Ascending aorta (tissue), 2 donors: ENCODE data around the gene GIGYF2. TPM values are rescaled to one million over a fixed set of nuclear protein-coding genes. Genes with fewer than 3 reads are reported as not detected.

Source experiments
- DNase-seq, 2 donors: peaks; one replicate each; pipeline ENCODE4 v3.0.0-alpha.2; 2019; ENCODE audit warnings: low spot score in 2 of 2
- H3K27ac ChIP-seq, 2 donors: fragments of 200-600 bp; sonication (generic); one replicate each; pipeline ENCODE4 v1.5.1; 2016 to 2017; ENCODE audit warnings: mild to moderate bottlenecking in 1 of 2
- H3K27me3 ChIP-seq: fragments of 200-600 bp; sonication (generic); one replicate; pipeline ENCODE4 v1.5.1; 2017
- H3K36me3 ChIP-seq, 2 donors: fragments of 200-600 bp; sonication (generic); one replicate each; pipeline ENCODE4 v1.5.1; 2016
- H3K4me1 ChIP-seq, 2 donors: fragments of 200-600 bp; sonication (generic); one replicate each; pipeline ENCODE4 v1.5.1; 2016 to 2017; ENCODE audit warnings: mild to moderate bottlenecking in 1 of 2
- H3K4me3 ChIP-seq, 2 donors: fragments of 200-600 bp; sonication (generic); one replicate each; pipeline ENCODE4 v1.5.1; 2016 to 2017; ENCODE audit warnings: mild to moderate bottlenecking in 1 of 2
- H3K9me3 ChIP-seq, 2 donors: fragments of 200-600 bp; sonication (generic); one replicate each; pipeline ENCODE4 v1.5.1; 2016
- CTCF ChIP-seq, 3 experiments: fragments of 200-600 bp in 2 of 3; fragments of 450-650 bp in 1 of 3; sonication (generic) in 2 of 3; IDR thresholded peaks; one replicate each; pipeline ENCODE4 v1.5.1; 2016 to 2019; ENCODE audit warnings: antibody characterized with exemption in 3 of 3, mild to moderate bottlenecking in 1 of 3, moderate library complexity in 1 of 3
- intact Hi-C: fragments of 100-400 bp; cut with DNase I; formaldehyde crosslinking; loops from one replicate; pipeline ENCODE4 v1.15.1; 2023
- total RNA-seq: library from RNA; depleted of rRNA; stranded (reverse); fragments of >200 nt; gene quantifications from one replicate; pipeline ENCODE4 v1.1.0, GENCODE V29; 2016

GIGYF2 gene
- total RNA-seq, 1 donor from 2014 or later: 27.5 TPM

- intact Hi-C loops: no loop called here
- no peaks in the 10 kb centered on the region for H3K4me1 ChIP-seq
- TF ChIP-seq CTCF (IDR thresholded peaks at IDR 0.05): no peak
- H3K4me3 ChIP-seq: no peak overlapping the region
- DNase-seq: no peak
- H3K27ac ChIP-seq: no peak overlapping the region
- H3K9me3 ChIP-seq: no peaks in the 10 kb centered on the region
- H3K27me3 ChIP-seq: no peaks in the 10 kb centered on the region
- peaks cover 23 to 26% of the 10 kb centered on the region in 2 donors for H3K36me3 ChIP-seq
Measured at GRCh38 chr2:232744963-232745362, 47.8 kb downstream of the GIGYF2 start.

- no peak for TF ChIP-seq CTCF (IDR thresholded peaks at IDR 0.05)
- DNase-seq: no peak
- Histone ChIP-seq H3K27me3 (no peaks in the 10 kb centered on the region), H3K4me1 (no peaks in the 10 kb centered on the region), H3K27ac (no peak overlapping the region), H3K9me3 (no peaks in the 10 kb centered on the region), H3K36me3 (peaks cover 27 to 36% of the 10 kb centered on the region in 2 donors), H3K4me3 (no peak overlapping the region)
- intact Hi-C loops: no loop called here
Measured at GRCh38 chr2:232748038-232748437, 50.9 kb downstream of the GIGYF2 start.

GRCh38 chr2:232749331-232749730 lies 52.2 kb downstream of the GIGYF2 start:
- H3K9me3 ChIP-seq: no peaks in the 10 kb centered on the region
- no peak for DNase-seq
- H3K4me3 ChIP-seq: no peak overlapping the region
- H3K27me3 ChIP-seq: no peaks in the 10 kb centered on the region
- peaks cover 27 to 40% of the 10 kb centered on the region in 2 donors for H3K36me3 ChIP-seq
- no peak for TF ChIP-seq CTCF (IDR thresholded peaks at IDR 0.05)
- H3K4me1 ChIP-seq: no peaks in the 10 kb centered on the region
- H3K27ac ChIP-seq: no peak overlapping the region
- intact Hi-C loops: no loop called here

GRCh38 chr2:232750135-232750671 lies 53.1 kb downstream of the GIGYF2 start:
- Histone ChIP-seq H3K36me3 (peaks cover 30 to 44% of the 10 kb centered on the region in 2 donors), H3K27me3 (no peaks in the 10 kb centered on the region), H3K4me1 (no peaks in the 10 kb centered on the region), H3K9me3 (no peaks in the 10 kb centered on the region), H3K4me3 (no peak overlapping the region), H3K27ac (no peak overlapping the region)
- no peak for TF ChIP-seq CTCF (IDR thresholded peaks at IDR 0.05)
- DNase-seq: no peak
- intact Hi-C loops: no loop called here

DNA sequence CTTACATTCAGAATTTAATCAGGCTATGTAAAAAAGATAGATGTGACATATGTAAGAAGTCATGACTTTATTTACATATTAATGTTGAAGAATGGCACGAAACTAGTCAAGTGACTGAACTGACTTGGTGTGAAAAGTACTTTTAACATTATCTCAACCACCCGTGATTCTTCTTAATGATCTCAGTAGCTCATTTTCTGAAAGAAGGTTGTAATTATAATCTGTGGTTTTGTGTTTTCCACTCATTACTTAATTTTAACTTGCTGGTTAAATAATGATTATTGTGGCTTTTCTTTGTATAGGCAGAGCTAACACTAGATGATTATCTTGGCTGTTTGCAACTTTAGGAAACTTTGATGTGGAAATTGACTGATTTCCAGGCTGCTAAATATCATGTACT lies 60.8 kb downstream of the GIGYF2 start:
- peaks cover 39 to 44% of the 10 kb centered on the region in 2 donors for H3K36me3 ChIP-seq

More for the DNA sequence above, 60.8 kb downstream of the GIGYF2 start:
- no peak overlapping the region for H3K4me3 ChIP-seq
- no peak for TF ChIP-seq CTCF (IDR thresholded peaks at IDR 0.05)
- H3K27ac ChIP-seq: no peak overlapping the region
- no peaks in the 10 kb centered on the region for H3K9me3 ChIP-seq
- no peaks in the 10 kb centered on the region for H3K27me3 ChIP-seq
- H3K4me1 ChIP-seq: no peaks in the 10 kb centered on the region
- intact Hi-C loops: no loop called here
- no peak for DNase-seq
